Panc1 (cell line): Measurements from ENCODE around the gene UBLCP1.

Experiments
- CTCF ChIP-seq: fragments of 450-650 bp; IDR thresholded peaks from 2 replicates; pipeline ENCODE4 v1.5.1; 2017; ENCODE audit warnings: mild to moderate bottlenecking
- POLR2AphosphoS5 ChIP-seq: IDR thresholded peaks from 2 replicates; pipeline ENCODE4 v1.6.1; 2012; ENCODE audit warnings: mild to moderate bottlenecking, low read depth, low read length, moderate library complexity
- REST ChIP-seq, 2 experiments: IDR thresholded peaks; 2 replicates each; pipeline ENCODE4 v1.6.1; 2011 to 2012; ENCODE audit warnings: low read depth in 2 of 2, control low read depth in 1 of 2, low read length in 1 of 2, mild to moderate bottlenecking in 1 of 2, moderate library complexity in 1 of 2; ENCODE audit not compliant: insufficient read depth in 1 of 2
- SIN3A ChIP-seq: IDR thresholded peaks from 2 replicates; pipeline ENCODE4 v1.6.1; 2012; ENCODE audit warnings: low read depth, mild to moderate bottlenecking, low read length, moderate library complexity, borderline replicate concordance; ENCODE audit not compliant: insufficient read depth
- TCF7L2 ChIP-seq: IDR thresholded peaks from 2 replicates; pipeline ENCODE4 v1.6.1; 2011; ENCODE audit warnings: mild to moderate bottlenecking, low read depth, low read length, inconsistent platforms

GRCh38 chr5:159231167-159231566 is 31.9 kb upstream of the UBLCP1 start:
- TF ChIP-seq CTCF (no peak), REST (IDR thresholded peaks at IDR 0.05; ENCODE audit: insufficient read depth in 1 of 2, low read depth in 2 of 2, low read length in 1 of 2) (no peak), SIN3A (no peak), POLR2AphosphoS5 (no peak), TCF7L2 (no peak)
